Measurements from ENCODE around the gene C14orf180.

- no peak for TF ChIP-seq CTCF (IDR thresholded peaks at IDR 0.05; ENCODE audit: low read depth, low read length)
- no peak for TF ChIP-seq EZH2phosphoT487 (IDR thresholded peaks at IDR 0.05; ENCODE audit: low read depth)
Measured at GRCh38 chr14:104555430-104556255, 23.9 kb upstream of the C14orf180 start.

All from OCI-LY3 (cell line).